ENCODE data around the gene TM9SF4.

GRCh38 chr20:32072168-32072750, 37.3 kb upstream of the TM9SF4 start:
- no peak for TF ChIP-seq CTCF (IDR thresholded peaks at IDR 0.05)
- no peak for TF ChIP-seq EP300 (IDR thresholded peaks at IDR 0.05)
- no peak for TF ChIP-seq POLR2A (IDR thresholded peaks at IDR 0.05)
- no peak for TF ChIP-seq POLR2AphosphoS5 (IDR thresholded peaks at IDR 0.05)

Data from upper lobe of left lung (tissue), 4 donors.